Measurements from ENCODE around the gene ZMYND8.

DNA sequence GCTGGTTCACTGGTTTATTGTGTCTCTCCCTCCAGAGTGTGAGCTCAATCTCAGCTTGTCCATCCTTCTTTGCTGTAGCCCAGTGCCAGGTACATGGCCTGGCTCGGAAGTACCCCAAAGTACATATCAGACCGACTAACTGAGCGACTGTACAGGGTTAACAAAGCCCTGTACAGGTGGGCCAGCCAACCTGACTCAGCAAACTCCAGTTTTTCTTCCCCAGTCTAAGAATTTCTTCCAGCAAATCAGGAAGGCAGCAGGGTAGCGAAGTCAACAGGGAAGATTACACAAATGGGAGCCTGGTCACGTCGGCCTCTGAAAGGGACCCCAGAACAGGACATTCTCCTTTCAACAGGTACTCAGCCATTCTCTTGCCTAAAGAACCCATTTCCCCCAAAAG lies 31.3 kb downstream of the ZMYND8 start:
- TF ChIP-seq EZH2 (IDR thresholded peaks at IDR 0.05; ENCODE audit: insufficient read depth, poor library complexity, severe bottlenecking) (no peak), EZH2phosphoT487 (IDR thresholded peaks at IDR 0.05; ENCODE audit: insufficient read depth, low read depth) (no peak)

Data from GM23248 (cell line).